ENCODE results near the gene EGLN1. TPM values are rescaled to one million over a fixed set of nuclear protein-coding genes. Genes with fewer than 3 reads are reported as not detected.

The EGLN1 gene
- total RNA-seq, 3 donors from 2014 or later, result 11.9 to 14.0 (median 13.4) TPM

DNA sequence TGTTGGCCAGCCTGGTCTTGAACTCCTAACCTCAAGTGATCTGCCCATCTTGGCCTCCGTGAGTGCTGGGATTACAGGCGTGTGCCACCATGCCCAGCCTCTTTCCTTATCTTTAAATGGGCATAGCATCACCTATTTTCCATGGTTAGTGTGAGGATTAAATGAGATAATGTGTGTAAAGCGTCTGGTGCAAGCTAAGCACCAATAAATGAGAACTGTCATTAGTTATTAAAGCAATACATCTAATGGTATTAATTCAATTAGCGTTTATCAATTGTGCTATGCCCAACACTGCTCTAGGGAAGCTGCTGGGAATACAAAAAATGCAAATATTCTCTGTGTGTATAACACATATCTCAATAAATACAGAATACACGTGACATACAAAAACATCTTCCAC, 94.5 kb downstream of the EGLN1 start:
- H3K9me3 Mint-ChIP-seq, result no peaks in the 10 kb centered on the region
- no peak for ATAC-seq
- H3K4me3 Mint-ChIP-seq, result no peak overlapping the region
- no peak for DNase-seq
- H3K4me1 Mint-ChIP-seq (ENCODE audit: low read depth), result peaks cover 17% of the 10 kb centered on the region
- no peaks in the 10 kb centered on the region for H3K27me3 Mint-ChIP-seq (ENCODE audit: low read depth)
- H3K36me3 Mint-ChIP-seq (ENCODE audit: insufficient read depth), result peaks cover 7% of the 10 kb centered on the region

DNA sequence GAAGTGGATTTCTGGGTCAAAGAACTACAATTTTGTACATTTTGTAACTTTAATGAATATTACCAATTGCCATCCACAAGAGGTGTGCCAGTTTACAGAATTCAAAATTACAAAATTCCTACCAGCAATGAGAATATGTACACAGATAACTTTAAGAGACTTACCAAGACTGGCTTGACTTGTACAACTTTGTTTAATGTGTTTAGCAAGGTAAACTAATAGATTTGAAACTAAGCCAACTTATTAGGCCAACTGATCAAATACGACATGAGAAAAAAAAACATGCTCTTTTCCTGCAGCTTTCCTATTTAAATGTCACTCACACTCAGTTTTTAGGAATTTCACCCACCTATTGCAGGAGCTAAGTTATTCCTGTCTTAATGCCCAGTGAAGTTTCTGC, 95.8 kb downstream of the EGLN1 start:
- H3K4me3 Mint-ChIP-seq, result no peak overlapping the region
- no peaks in the 10 kb centered on the region for H3K27me3 Mint-ChIP-seq (ENCODE audit: low read depth)
- H3K9me3 Mint-ChIP-seq, result no peaks in the 10 kb centered on the region
- no peak for ATAC-seq
- no peak for DNase-seq
- peaks cover 8% of the 10 kb centered on the region for H3K4me1 Mint-ChIP-seq (ENCODE audit: low read depth)
- H3K36me3 Mint-ChIP-seq (ENCODE audit: insufficient read depth), result no peaks in the 10 kb centered on the region

DNA sequence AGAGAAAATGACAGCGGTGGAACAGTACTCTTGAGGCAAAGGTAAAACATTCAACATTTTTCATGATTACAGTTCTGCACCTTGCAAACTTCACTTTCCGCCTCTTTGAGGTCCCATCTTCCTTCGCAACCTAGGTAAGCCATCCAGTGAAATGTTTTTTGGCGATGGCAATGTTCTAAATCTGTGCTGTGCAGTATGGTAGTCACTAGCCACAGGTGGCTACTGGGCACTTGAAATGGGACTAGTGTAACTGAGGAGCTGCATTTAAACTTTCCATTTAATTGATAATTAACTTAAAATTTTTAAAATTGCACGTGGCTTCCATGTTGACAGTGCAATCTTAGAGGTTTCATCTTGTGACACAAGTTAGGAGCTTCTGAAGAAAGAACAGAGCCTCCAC, 97.4 kb downstream of the EGLN1 start:
- ATAC-seq, result no peak
- Mint-ChIP-seq H3K36me3 (ENCODE audit: insufficient read depth) (no peaks in the 10 kb centered on the region), H3K4me3 (no peak overlapping the region), H3K4me1 (ENCODE audit: low read depth) (peaks cover 6% of the 10 kb centered on the region), H3K9me3 (no peaks in the 10 kb centered on the region), H3K27me3 (ENCODE audit: low read depth) (no peaks in the 10 kb centered on the region)
- DNase-seq, result no peak

DNA sequence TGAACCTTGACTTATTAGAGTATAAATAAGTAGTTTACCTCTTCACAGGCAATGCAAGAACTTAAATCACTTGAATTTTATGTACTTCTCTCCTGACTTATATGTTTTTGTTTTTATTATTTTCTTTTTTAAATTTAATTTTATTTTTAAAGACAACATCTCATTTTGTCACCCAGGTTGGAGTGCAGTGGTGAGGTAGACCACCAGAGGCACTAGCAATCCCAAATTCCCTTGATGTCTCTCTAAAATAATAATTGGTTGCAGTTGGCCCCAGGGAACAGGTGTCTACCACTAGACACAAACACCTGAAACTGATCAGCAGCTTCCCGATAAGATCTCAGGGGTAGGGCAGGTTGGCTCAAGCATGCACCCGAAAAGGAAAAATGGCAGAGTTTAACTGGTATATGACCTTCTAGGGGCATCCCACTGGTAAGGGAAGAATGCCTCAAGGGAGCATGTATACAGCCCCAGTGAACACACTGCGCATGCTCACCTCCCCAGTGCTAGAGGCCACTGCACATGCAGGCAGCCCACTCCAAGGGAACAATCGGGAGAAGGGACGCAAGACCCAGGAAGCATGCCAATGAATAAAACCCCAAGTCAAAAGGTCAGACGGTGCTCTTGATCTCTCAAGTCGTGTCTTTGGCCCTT, 99.1 kb downstream of the EGLN1 start:
- Mint-ChIP-seq H3K27me3 (ENCODE audit: low read depth) (no peaks in the 10 kb centered on the region), H3K9me3 (no peaks in the 10 kb centered on the region), H3K36me3 (ENCODE audit: insufficient read depth) (no peaks in the 10 kb centered on the region), H3K4me3 (no peak overlapping the region), H3K4me1 (ENCODE audit: low read depth) (no peaks in the 10 kb centered on the region)
- no peak for DNase-seq
- ATAC-seq, result no peak

DNA sequence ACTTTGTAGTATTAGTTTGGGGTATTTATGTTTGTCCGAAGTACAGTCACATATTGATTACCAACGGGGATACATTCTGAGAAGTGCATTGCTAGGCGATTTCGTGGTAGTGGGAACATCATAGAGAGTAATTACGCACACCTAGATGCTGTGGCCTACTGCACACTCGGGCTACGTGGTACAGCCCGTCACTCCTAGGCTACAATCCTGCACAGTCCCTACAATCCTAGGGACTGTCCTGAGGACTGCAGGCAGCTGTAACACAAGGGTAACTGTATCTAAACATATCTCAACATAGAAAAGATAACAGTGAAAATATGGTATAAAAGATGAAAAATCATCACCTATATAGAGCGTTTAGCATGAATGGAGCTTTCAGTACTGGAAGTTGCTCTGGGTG, 103.0 kb downstream of the EGLN1 start:
- no peaks in the 10 kb centered on the region for H3K27me3 Mint-ChIP-seq (ENCODE audit: low read depth)
- ATAC-seq, result no peak
- DNase-seq, result no peak

DNA sequence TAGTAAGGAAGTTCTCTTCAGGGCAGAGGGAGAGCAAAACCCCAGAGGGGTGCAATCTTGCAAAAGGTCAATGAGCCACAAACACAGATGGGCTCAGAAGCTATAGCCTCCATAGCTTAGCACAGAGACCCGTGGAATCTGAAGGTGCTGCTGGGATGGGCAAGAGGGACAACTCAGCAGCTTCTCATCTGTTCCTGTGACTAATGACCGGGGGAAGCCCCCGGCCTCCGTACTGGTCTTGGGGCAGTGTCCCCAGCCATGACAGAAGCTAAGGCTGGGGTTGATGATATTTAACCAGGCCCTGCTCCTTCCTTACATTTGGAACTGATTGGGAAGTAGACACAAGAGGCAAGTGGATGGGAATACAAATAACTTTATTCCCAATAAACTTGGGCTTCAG, 103.5 kb downstream of the EGLN1 start:
- H3K27me3 Mint-ChIP-seq (ENCODE audit: low read depth), result no peaks in the 10 kb centered on the region
- no peak for DNase-seq

More for the DNA sequence above, 103.0 kb downstream of the EGLN1 start:
- H3K4me1 Mint-ChIP-seq (ENCODE audit: low read depth), result no peaks in the 10 kb centered on the region
- H3K4me3 Mint-ChIP-seq, result no peak overlapping the region
- H3K36me3 Mint-ChIP-seq (ENCODE audit: insufficient read depth), result no peaks in the 10 kb centered on the region
- H3K9me3 Mint-ChIP-seq, result no peaks in the 10 kb centered on the region

DNA sequence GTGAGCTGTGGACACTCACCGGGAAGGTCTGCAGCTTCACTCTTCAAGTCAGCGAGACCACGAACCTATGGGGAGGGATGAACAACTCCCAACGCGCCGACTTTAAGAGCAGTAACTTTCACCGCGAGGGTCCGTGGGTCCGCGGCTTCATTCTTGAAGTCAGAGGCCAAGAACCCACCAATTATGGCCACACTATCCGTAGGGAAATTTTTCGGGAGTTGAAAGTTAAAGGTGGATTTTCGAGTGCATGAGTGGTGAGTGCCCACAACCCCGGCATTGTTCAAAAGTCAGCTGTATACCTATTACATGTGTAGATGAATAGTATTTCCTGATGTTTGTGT, 104.1 kb downstream of the EGLN1 start:
- DNase-seq, result no peak
- no peaks in the 10 kb centered on the region for H3K27me3 Mint-ChIP-seq (ENCODE audit: low read depth)
- H3K4me1 Mint-ChIP-seq (ENCODE audit: low read depth), result no peaks in the 10 kb centered on the region
- H3K36me3 Mint-ChIP-seq (ENCODE audit: insufficient read depth), result no peaks in the 10 kb centered on the region
- H3K4me3 Mint-ChIP-seq, result no peak overlapping the region
- no peaks in the 10 kb centered on the region for H3K9me3 Mint-ChIP-seq
- ATAC-seq, result no peak

More for the DNA sequence above, 103.5 kb downstream of the EGLN1 start:
- Mint-ChIP-seq H3K4me1 (ENCODE audit: low read depth) (no peaks in the 10 kb centered on the region), H3K36me3 (ENCODE audit: insufficient read depth) (no peaks in the 10 kb centered on the region), H3K4me3 (no peak overlapping the region), H3K9me3 (no peaks in the 10 kb centered on the region)
- no peak for ATAC-seq

DNA sequence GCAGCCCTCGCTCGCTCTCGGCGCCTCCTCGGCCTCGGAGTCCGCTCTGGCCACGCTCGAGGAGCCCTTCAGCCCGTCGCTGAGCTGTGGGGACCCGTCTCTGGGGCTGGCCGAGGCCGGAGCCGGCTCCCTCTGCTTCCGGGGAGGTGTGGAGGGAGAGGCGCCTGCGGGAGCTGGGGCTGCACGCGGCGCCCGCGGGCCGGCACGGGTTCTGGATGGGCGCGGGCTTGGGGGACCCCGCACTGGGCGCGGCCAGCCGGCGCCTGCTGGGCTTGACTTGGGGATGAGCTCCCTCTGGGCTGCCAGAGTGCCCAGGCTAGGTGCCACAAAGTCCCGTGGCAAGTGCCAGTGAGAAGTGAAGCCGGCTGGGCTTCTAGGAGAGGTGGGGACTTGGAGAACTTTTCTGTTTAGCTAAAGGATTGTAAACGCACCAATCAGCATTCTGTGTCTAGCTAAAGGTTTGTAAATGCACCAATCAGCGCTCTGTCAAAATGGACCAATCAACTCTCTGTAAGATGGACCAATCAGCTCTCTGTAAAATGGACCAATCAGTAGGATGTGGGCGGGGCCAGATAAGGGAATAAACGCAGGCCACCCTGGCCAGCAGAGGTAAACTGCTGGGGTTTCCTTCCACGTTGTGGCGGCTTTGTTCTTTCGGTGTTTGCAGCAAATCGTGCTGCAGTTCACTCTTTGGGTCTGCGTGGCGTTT, 104.6 kb downstream of the EGLN1 start:
- ATAC-seq, result no peak
- H3K4me3 Mint-ChIP-seq, result no peak overlapping the region

DNA sequence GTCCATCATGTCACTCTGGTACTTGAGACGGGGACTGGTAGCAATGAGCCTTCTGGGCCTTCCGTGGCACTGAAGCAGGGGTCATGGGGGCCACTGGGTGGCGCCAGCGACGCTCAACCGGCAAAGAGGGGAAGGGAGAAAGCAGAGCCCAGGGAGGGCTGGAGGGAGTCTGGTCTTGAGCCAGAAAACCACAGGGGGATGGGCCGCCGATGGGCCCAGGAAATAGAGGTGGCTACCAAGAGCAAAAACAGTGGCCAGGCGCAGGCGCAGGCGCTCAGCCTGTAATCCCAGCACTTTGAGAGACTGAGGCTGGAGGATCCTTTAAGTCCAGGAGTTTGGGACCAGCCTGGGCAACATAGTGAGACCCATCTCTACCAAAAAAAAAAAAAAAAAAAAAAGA, 106.2 kb downstream of the EGLN1 start:
- Mint-ChIP-seq H3K27me3 (ENCODE audit: low read depth) (no peaks in the 10 kb centered on the region), H3K36me3 (ENCODE audit: insufficient read depth) (no peaks in the 10 kb centered on the region), H3K4me1 (ENCODE audit: low read depth) (no peaks in the 10 kb centered on the region), H3K9me3 (no peaks in the 10 kb centered on the region), H3K4me3 (no peak overlapping the region)
- peak; percentile 16 for DNase-seq
- peak; percentile 62 to 78 for ATAC-seq

More for the DNA sequence above, 104.6 kb downstream of the EGLN1 start:
- no peaks in the 10 kb centered on the region for H3K9me3 Mint-ChIP-seq
- H3K36me3 Mint-ChIP-seq (ENCODE audit: insufficient read depth), result no peaks in the 10 kb centered on the region
- no peak for DNase-seq
- H3K27me3 Mint-ChIP-seq (ENCODE audit: low read depth), result no peaks in the 10 kb centered on the region
- H3K4me1 Mint-ChIP-seq (ENCODE audit: low read depth), result no peaks in the 10 kb centered on the region

Other genes with a start within 250 kb of the EGLN1 start
- 10 to 100 TPM; 37.1 to 39.8 (median 39.5) TPM for gene GNPAT, start 181.1 kb downstream of the EGLN1 start, total RNA-seq
- 10 to 100 TPM; 13.5 to 14.0 (median 13.9) TPM for gene EXOC8, start 84.4 kb downstream of the EGLN1 start, total RNA-seq
- gene SPRTN, start 84.0 kb downstream of the EGLN1 start, total RNA-seq, result 10 to 100 TPM in 2 of 3 donors, 1 to 10 TPM in 1; 9.9 to 15.2 (median 12.9) TPM
- 10 to 100 TPM; 40.6 to 43.3 (median 43.1) TPM for gene TSNAX, start 106.4 kb upstream of the EGLN1 start, total RNA-seq
- gene DISC1, start 204.5 kb upstream of the EGLN1 start, total RNA-seq, result 1 to 10 TPM in 1 of 3 donors, under 1 TPM in 2; 0.50 to 1.1 (median 0.57) TPM

Measured in activated T-cell treated with anti-CD3 and anti-CD28 coated beads, Interleukin-2, amount 50 U/mL, for 4 hours (primary cell).